H1 (cell line): ENCODE results near the gene KCNJ12. TPM values are rescaled to one million over a fixed set of nuclear protein-coding genes. Genes with fewer than 3 reads are reported as not detected.
"Not testable (repeated sequence)": the region's sequence is repeated elsewhere in the genome, so short reads cannot be mapped to it uniquely, and the experiment has no call there.

ENCODE experiments used
- CTCF ChIA-PET: fragments of 300-600 bp; sonication (Branson Sonifier 250); formaldehyde crosslinking; loops from one replicate; lab custom pipeline; 2021; ENCODE audit not compliant: partially characterized antibody; lab: Charles Lee
- POLR2A ChIA-PET: fragments of 300-600 bp; sonication (Branson Sonifier 250); formaldehyde crosslinking; loops from one replicate; lab custom pipeline; 2021; ENCODE audit warnings: inconsistent platforms; ENCODE audit not compliant: partially characterized antibody; lab: Charles Lee
- DNase-seq, 2 experiments: peaks; one replicate each; pipeline versions ENCODE4 v3.0.0 to v3.0.0-alpha.2; 2010 to 2022; ENCODE audit warnings: low spot score in 2 of 2, low read depth in 1 of 2, mixed read lengths in 1 of 2
- FAIRE-seq: peaks from 2 replicates; lab custom pipeline; 2011; peaks lifted over from hg19 to GRCh38; lab: Jason Lieb, UNC
- H2AFZ ChIP-seq: 2 replicates; pipeline ENCODE4 v1.8.1; 2012; ENCODE audit warnings: low read length, inconsistent platforms
- H2AK5ac ChIP-seq: 2 replicates; pipeline ENCODE4 v1.6.1; 2013; ENCODE audit warnings: low read depth, low read length
- H2BK120ac ChIP-seq: replicated peaks from 2 replicates; pipeline ENCODE3; 2013; ENCODE audit warnings: low read depth, low read length, inconsistent platforms
- H2BK12ac ChIP-seq: 2 replicates; pipeline ENCODE4 v1.6.1; 2013; ENCODE audit warnings: low read depth, low read length
- H2BK15ac ChIP-seq: 2 replicates; pipeline ENCODE4 v1.6.1; 2013; ENCODE audit warnings: low read length
- H2BK20ac ChIP-seq: 2 replicates; pipeline ENCODE4 v1.6.1; 2013; ENCODE audit warnings: low read length
- H2BK5ac ChIP-seq: 2 replicates; pipeline ENCODE4 v1.6.1; 2013; ENCODE audit warnings: low read depth, low read length
- H3K14ac ChIP-seq: 2 replicates; pipeline ENCODE4 v1.6.1; 2013; ENCODE audit warnings: inconsistent platforms; ENCODE audit not compliant: insufficient read length
- H3K18ac ChIP-seq: 2 replicates; pipeline ENCODE4 v1.6.1; 2013; ENCODE audit warnings: low read length; ENCODE audit errors: extremely low read depth
- H3K23ac ChIP-seq: 2 replicates; pipeline ENCODE4 v1.6.1; 2013; ENCODE audit warnings: inconsistent platforms; ENCODE audit not compliant: insufficient read length
- H3K23me2 ChIP-seq: 2 replicates; pipeline ENCODE4 v1.6.1; 2013; ENCODE audit warnings: low read depth, low read length
- H3K27ac ChIP-seq: 2 replicates; pipeline ENCODE4 v1.6.1; 2011; ENCODE audit warnings: low read depth, low read length, inconsistent platforms
- H3K27me3 ChIP-seq, 4 experiments: replicated peaks in 1 of 4; 1 replicate in 1 of 4; 2 replicates in 3 of 4; pipeline versions ENCODE4 v1.6.1 to v1.8.1; 2011 to 2013; ENCODE audit warnings: low read length in 3 of 4, mild to moderate bottlenecking in 3 of 4, inconsistent platforms in 2 of 4, mixed read lengths in 2 of 4, moderate library complexity in 1 of 4; ENCODE audit not compliant: control insufficient read depth in 3 of 4, insufficient read depth in 3 of 4; ENCODE audit errors: extremely low read depth in 1 of 4
- H3K36me3 ChIP-seq, 4 experiments: 2 replicates each; pipeline versions ENCODE4 v1.6.1 to v1.8.1; 2011 to 2013; ENCODE audit warnings: mild to moderate bottlenecking in 4 of 4, low read length in 3 of 4, moderate library complexity in 2 of 4, control low read depth in 1 of 4, inconsistent platforms in 1 of 4; ENCODE audit not compliant: insufficient read depth in 4 of 4, control insufficient read depth in 2 of 4
- H3K4ac ChIP-seq: replicated peaks from 2 replicates; pipeline ENCODE3; 2013; ENCODE audit warnings: low read length, low read depth, mixed read lengths, inconsistent platforms; ENCODE audit not compliant: insufficient read length
- H3K4me1 ChIP-seq, 4 experiments: replicated peaks in 1 of 4; 1 replicate in 1 of 4; 2 replicates in 3 of 4; pipeline versions ENCODE4 v1.6.1 to v1.8.1; 2011 to 2013; ENCODE audit warnings: low read length in 3 of 4, inconsistent platforms in 2 of 4, mixed read lengths in 1 of 4; ENCODE audit not compliant: insufficient read depth in 4 of 4, control insufficient read depth in 3 of 4
- H3K4me2 ChIP-seq, 2 experiments: 2 replicates each; pipeline versions ENCODE4 v1.6.1 to v1.8.1; 2011 to 2013; ENCODE audit warnings: low read depth in 2 of 2, low read length in 2 of 2, control low read depth in 1 of 2, inconsistent platforms in 1 of 2, mild to moderate bottlenecking in 1 of 2; ENCODE audit not compliant: insufficient read depth in 1 of 2
- H3K4me3 ChIP-seq, 4 experiments: fragments of 200-600, 300-600 bp in 1 of 4; sonication (generic), shearing (Covaris generic), sonication (Bioruptor Twin) in 1 of 4; 2 replicates each; pipeline versions ENCODE4 v1.5.1 to v1.8.1; 2011 to 2016; ENCODE audit warnings: low read length in 4 of 4, low read depth in 3 of 4, control low read depth in 2 of 4, inconsistent platforms in 2 of 4, mild to moderate bottlenecking in 2 of 4, mixed read lengths in 1 of 4, moderate library complexity in 1 of 4; ENCODE audit not compliant: insufficient read depth in 2 of 4; ENCODE audit errors: extremely low read depth in 1 of 4
- H3K56ac ChIP-seq: replicated peaks from 2 replicates; pipeline ENCODE3; 2013; ENCODE audit warnings: low read depth, mild to moderate bottlenecking, mixed read lengths, low read length, inconsistent platforms; ENCODE audit not compliant: insufficient read length
- H3K79me1 ChIP-seq: 2 replicates; pipeline ENCODE4 v1.6.1; 2013; ENCODE audit warnings: low read depth, low read length, control low read depth
- H3K79me2 ChIP-seq, 2 experiments: 2 replicates each; pipeline versions ENCODE4 v1.6.1 to v1.8.1; 2012 to 2013; ENCODE audit warnings: low read length in 2 of 2, mild to moderate bottlenecking in 2 of 2, inconsistent platforms in 1 of 2; ENCODE audit not compliant: insufficient read depth in 2 of 2, control insufficient read depth in 1 of 2
- H3K9ac ChIP-seq, 4 experiments: replicated peaks in 1 of 4; 1 replicate in 1 of 4; 2 replicates in 3 of 4; pipeline versions ENCODE4 v1.6.1 to v1.8.1; 2011 to 2013; ENCODE audit warnings: low read depth in 3 of 4, low read length in 3 of 4, control low read depth in 2 of 4, mild to moderate bottlenecking in 2 of 4, moderate library complexity in 2 of 4, inconsistent platforms in 1 of 4; ENCODE audit errors: extremely low read depth in 1 of 4
- H3K9me3 ChIP-seq, 2 experiments: 2 replicates each; pipeline versions ENCODE4 v1.6.1 to v1.8.1; 2012 to 2013; ENCODE audit warnings: mild to moderate bottlenecking in 2 of 2, moderate library complexity in 2 of 2, control low read depth in 1 of 2, inconsistent platforms in 1 of 2, low read depth in 1 of 2, low read length in 1 of 2, mixed read lengths in 1 of 2; ENCODE audit not compliant: insufficient read depth in 2 of 2
- H4K20me1 ChIP-seq, 2 experiments: replicated peaks in 1 of 2; 2 replicates each; pipeline versions ENCODE3 to v1.8.1; 2011 to 2013; ENCODE audit warnings: inconsistent platforms in 2 of 2, low read length in 2 of 2, mild to moderate bottlenecking in 1 of 2; ENCODE audit not compliant: insufficient read depth in 2 of 2, control insufficient read depth in 1 of 2
- H4K5ac ChIP-seq: 2 replicates; pipeline ENCODE4 v1.6.1; 2013; ENCODE audit warnings: low read length, low read depth, mixed read lengths, inconsistent platforms; ENCODE audit not compliant: insufficient read length
- H4K8ac ChIP-seq: 2 replicates; pipeline ENCODE4 v1.8.0; 2013; ENCODE audit warnings: mild to moderate bottlenecking, moderate library complexity, low read length, inconsistent platforms; ENCODE audit not compliant: insufficient read depth; ENCODE audit errors: extremely low read depth
- H4K91ac ChIP-seq: replicated peaks from 2 replicates; pipeline ENCODE3; 2013; ENCODE audit warnings: low read length, mixed read lengths, inconsistent platforms; ENCODE audit not compliant: insufficient read length
- WGBS, 2 experiments: shearing (Covaris generic) in 1 of 2; methylation state at CpG; one replicate each; pipeline versions ENCODE4 v1.1.6 to v1.1.7; 2013 to 2015; ENCODE audit warnings: low lambda C conversion rate in 2 of 2, mixed read lengths in 2 of 2, inconsistent platforms in 1 of 2, low coverage in 1 of 2, missing lambda C conversion rate in 1 of 2; ENCODE audit not compliant: insufficient replicate concordance in 2 of 2, insufficient coverage in 1 of 2, insufficient read length in 1 of 2; ENCODE audit errors: extremely low coverage in 1 of 2, missing lambda C conversion rate in 1 of 2; 5-methylcytosine and 5-hydroxymethylcytosine counted together
- polyA plus RNA-seq, 7 experiments: library from polyadenylated mRNA; depleted of rRNA in 3 of 7; stranded (reverse) in 5 of 7; unstranded in 2 of 7; fragments of >200 nt in 5 of 7; fragments of 200-250 nt in 2 of 7; gene quantifications; 1 replicate in 5 of 7; 2 replicates in 1 of 7; 4 replicates in 1 of 7; pipeline versions ENCODE4 v1.2.1 to v1.2.3, GENCODE V29; 2011 to 2013; ENCODE audit warnings: missing spikeins in 2 of 7, mixed read lengths in 2 of 7
- total RNA-seq: library from RNA; stranded (reverse); fragmentation: NEBNext Ultra II Directional; extraction: Animal tissue kit (Norgen Biotek cat#: 25700); gene quantifications from 2 replicates; pipeline ENCODE4 v1.2.1, GENCODE V29; 2021

KCNJ12 gene
- total and polyA plus RNA-seq, 2 of the 8 experiments (the other 6 are each of a cell fraction or from before 2014, with no cell fraction given) = 1.2 to 1.5 TPM

GRCh38 chr17:21405904-21406400 lies 29.8 kb downstream of the KCNJ12 start:
- H2BK120ac ChIP-seq, H3K4me2 ChIP-seq, H3K4ac ChIP-seq, H3K23ac ChIP-seq, H4K20me1 ChIP-seq, H3K56ac ChIP-seq, H2BK20ac ChIP-seq, H3K14ac ChIP-seq, H2AK5ac ChIP-seq, H4K5ac ChIP-seq, H3K27me3 ChIP-seq, H4K91ac ChIP-seq, FAIRE-seq, H2BK15ac ChIP-seq, DNase-seq, H3K4me3 ChIP-seq, H2BK12ac ChIP-seq, H3K36me3 ChIP-seq, H2AFZ ChIP-seq, H3K18ac ChIP-seq, POLR2A ChIA-PET, H3K9ac ChIP-seq, H4K8ac ChIP-seq, H3K79me1 ChIP-seq, H2BK5ac ChIP-seq, H3K79me2 ChIP-seq, H3K27ac ChIP-seq, H3K4me1 ChIP-seq, H3K23me2 ChIP-seq: not testable (repeated sequence)
- 76% methylated on average over 7 of the region's 7 CpGs; no CpG with 5 or more reads in 1 of the 2 experiments for WGBS, 2 experiments
- CTCF ChIA-PET = interaction anchor here (0.8 to 1.1 kb wide), 2 partner anchors 107 to 126 kb away, joined by 3 to 4 read pairs; no protein-coding TSS in a partner anchor
- peaks cover 0 to 12% of the 10 kb centered on the region in 2 experiments; a peak in 2 of 4 replicates for H3K9me3 ChIP-seq
